GM23338 (cell line): ENCODE data around the gene GZMH. TPM values are rescaled to one million over a fixed set of nuclear protein-coding genes. Genes with fewer than 3 reads are reported as not detected.

Source experiments
- ATAC-seq: fragments of 200-7000 bp; cut with Tn5 transposase; 3 replicates; pipeline ENCODE4 v1.9.1; 2020
- DNase-seq: peaks from one replicate; pipeline ENCODE4 v3.0.0-alpha.2; 2015; ENCODE audit warnings: low spot score
- H2AFZ ChIP-seq: fragments of 200-600 bp; sonication (generic); 2 replicates; pipeline ENCODE4 v1.8.0; 2016; ENCODE audit warnings: antibody characterized with exemption, mild to moderate bottlenecking, moderate library complexity
- H3F3A ChIP-seq: fragments of 200-600 bp; sonication (generic); replicated peaks from 2 replicates; pipeline ENCODE4 v1.8.0; 2017; ENCODE audit warnings: antibody characterized with exemption, mixed run types, low read depth
- H3K27ac ChIP-seq: fragments of 200-600 bp; sonication (generic); 2 replicates; pipeline ENCODE4 v1.6.1; 2016; ENCODE audit warnings: low read depth
- H3K27me3 ChIP-seq: fragments of 200-600 bp; sonication (generic); 2 replicates; pipeline ENCODE4 v1.8.0; 2016; ENCODE audit warnings: mild to moderate bottlenecking, mixed run types, moderate library complexity; ENCODE audit not compliant: insufficient read depth
- H3K36me3 ChIP-seq: fragments of 200-600 bp; sonication (generic); 2 replicates; pipeline ENCODE4 v1.8.0; 2016; ENCODE audit warnings: mild to moderate bottlenecking; ENCODE audit not compliant: insufficient read depth
- H3K4me1 ChIP-seq: fragments of 200-600 bp; sonication (generic); 2 replicates; pipeline ENCODE4 v1.8.0; 2016; ENCODE audit warnings: mild to moderate bottlenecking, moderate library complexity; ENCODE audit not compliant: insufficient read depth
- H3K4me2 ChIP-seq: fragments of 200-600 bp; sonication (generic); 2 replicates; pipeline ENCODE4 v1.7.1; 2017; ENCODE audit warnings: mixed run types
- H3K4me3 ChIP-seq: fragments of 200-600 bp; sonication (generic); 2 replicates; pipeline ENCODE4 v1.6.1; 2016; ENCODE audit warnings: mixed run types
- H3K79me2 ChIP-seq: fragments of 200-600 bp; sonication (generic); replicated peaks from 2 replicates; pipeline ENCODE4 v1.8.0; 2017; ENCODE audit warnings: mild to moderate bottlenecking; ENCODE audit not compliant: insufficient read depth
- H3K9me2 ChIP-seq: fragments of 200-600 bp; sonication (generic); 2 replicates; pipeline ENCODE4 v1.8.0; 2017; ENCODE audit not compliant: insufficient read depth
- H4K20me1 ChIP-seq: fragments of 200-600 bp; sonication (generic); replicated peaks from 2 replicates; pipeline ENCODE4 v1.8.0; 2017; ENCODE audit warnings: mild to moderate bottlenecking; ENCODE audit not compliant: insufficient read depth
- H3K27ac Mint-ChIP-seq: 2 replicates; pipeline ENCODE4 v1.8.0; 2020; ENCODE audit warnings: inconsistent platforms, mild to moderate bottlenecking, moderate library complexity, mixed read lengths
- H3K27me3 Mint-ChIP-seq: 3 replicates; pipeline ENCODE4 v1.8.0; 2022; ENCODE audit warnings: low read depth, mild to moderate bottlenecking, moderate library complexity, mixed read lengths, inconsistent platforms; ENCODE audit not compliant: insufficient read depth, poor library complexity
- H3K36me3 Mint-ChIP-seq: 3 replicates; pipeline ENCODE4 v1.8.0; 2021; ENCODE audit warnings: low read depth, mild to moderate bottlenecking, inconsistent platforms, moderate library complexity, mixed read lengths
- H3K4me1 Mint-ChIP-seq: 3 replicates; pipeline ENCODE4 v1.8.0; 2020; ENCODE audit warnings: mild to moderate bottlenecking, inconsistent platforms, mixed read lengths
- H3K4me3 Mint-ChIP-seq: 3 replicates; pipeline ENCODE4 v1.8.0; 2021; ENCODE audit warnings: moderate library complexity, mild to moderate bottlenecking, inconsistent platforms, mixed read lengths
- H3K9me3 Mint-ChIP-seq: 3 replicates; pipeline ENCODE4 v1.8.0; 2020; ENCODE audit warnings: moderate library complexity, mild to moderate bottlenecking, inconsistent platforms, mixed read lengths
- CREB1 ChIP-seq: fragments of 250-450 bp; sonication (Bioruptor Pico); IDR thresholded peaks from 2 replicates; pipeline ENCODE4 v1.5.0; 2020; ENCODE audit warnings: low read depth, mild to moderate bottlenecking, moderate library complexity
- EZH2phosphoT487 ChIP-seq: fragments of 200-600 bp; sonication (generic); IDR thresholded peaks from one replicate; pipeline ENCODE4 v1.8.1; 2018; ENCODE audit warnings: antibody characterized with exemption; ENCODE audit not compliant: unreplicated experiment
- NANOG ChIP-seq: IDR thresholded peaks from 2 replicates; pipeline ENCODE4 v1.6.1; 2016; ENCODE audit warnings: antibody characterized with exemption, borderline replicate concordance
- REST ChIP-seq: IDR thresholded peaks from one replicate; pipeline ENCODE4 v1.6.1; 2018; ENCODE audit warnings: antibody characterized with exemption; ENCODE audit not compliant: unreplicated experiment
- ZNF331 ChIP-seq: fragments of 250-450 bp; sonication (Bioruptor Pico); IDR thresholded peaks from 2 replicates; pipeline ENCODE4 v1.5.0; 2020; ENCODE audit warnings: low read depth, mild to moderate bottlenecking, moderate library complexity
- ZNF462 ChIP-seq: fragments of 250-450 bp; sonication (Bioruptor Pico); IDR thresholded peaks from 2 replicates; pipeline ENCODE4 v1.5.0; 2020; ENCODE audit warnings: mild to moderate bottlenecking, moderate library complexity
- polyA plus RNA-seq: library from polyadenylated mRNA; unstranded; fragments of >200 nt; fragmentation: Nextera tagmentation; extraction: Ambion mirVana; gene quantifications from 2 replicates; pipeline ENCODE4 v1.2.1, GENCODE V29; 2016
- total RNA-seq: library from RNA; depleted of rRNA; stranded (reverse); fragments of >200 nt; shearing (Covaris generic); gene quantifications from 2 replicates; pipeline ENCODE4 v1.2.3, GENCODE V29; 2014
- TF ChIP-seq, protein P1 (sequence below): IDR thresholded peaks from 2 replicates; pipeline ENCODE4 v1.6.1; 2016; ENCODE audit warnings: antibody characterized with exemption
- TF ChIP-seq, protein P2 (sequence below), 2 experiments: fragments of 200-600 bp in 1 of 2; sonication (generic) in 1 of 2; conservative IDR thresholded peaks; 2 replicates each; pipeline versions ENCODE4 v1.5.1 to v1.6.1; 2016 to 2017; ENCODE audit warnings: antibody characterized with exemption in 2 of 2, low read depth in 2 of 2, mild to moderate bottlenecking in 2 of 2, moderate library complexity in 1 of 2

Gene GZMH
- total and polyA plus RNA-seq, 2 experiments from 2014 or later = not detected

GRCh38 chr14:24597403-24597802, 12.1 kb downstream of the GZMH start (continued):
- TF ChIP-seq REST (no peak), EZH2phosphoT487 (no peak), CREB1 (CRISPR knock-in tag) (no peak)
- TF ChIP-seq, protein P1, sequence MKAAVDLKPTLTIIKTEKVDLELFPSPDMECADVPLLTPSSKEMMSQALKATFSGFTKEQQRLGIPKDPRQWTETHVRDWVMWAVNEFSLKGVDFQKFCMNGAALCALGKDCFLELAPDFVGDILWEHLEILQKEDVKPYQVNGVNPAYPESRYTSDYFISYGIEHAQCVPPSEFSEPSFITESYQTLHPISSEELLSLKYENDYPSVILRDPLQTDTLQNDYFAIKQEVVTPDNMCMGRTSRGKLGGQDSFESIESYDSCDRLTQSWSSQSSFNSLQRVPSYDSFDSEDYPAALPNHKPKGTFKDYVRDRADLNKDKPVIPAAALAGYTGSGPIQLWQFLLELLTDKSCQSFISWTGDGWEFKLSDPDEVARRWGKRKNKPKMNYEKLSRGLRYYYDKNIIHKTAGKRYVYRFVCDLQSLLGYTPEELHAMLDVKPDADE = no peak
- TF ChIP-seq, protein P2, sequence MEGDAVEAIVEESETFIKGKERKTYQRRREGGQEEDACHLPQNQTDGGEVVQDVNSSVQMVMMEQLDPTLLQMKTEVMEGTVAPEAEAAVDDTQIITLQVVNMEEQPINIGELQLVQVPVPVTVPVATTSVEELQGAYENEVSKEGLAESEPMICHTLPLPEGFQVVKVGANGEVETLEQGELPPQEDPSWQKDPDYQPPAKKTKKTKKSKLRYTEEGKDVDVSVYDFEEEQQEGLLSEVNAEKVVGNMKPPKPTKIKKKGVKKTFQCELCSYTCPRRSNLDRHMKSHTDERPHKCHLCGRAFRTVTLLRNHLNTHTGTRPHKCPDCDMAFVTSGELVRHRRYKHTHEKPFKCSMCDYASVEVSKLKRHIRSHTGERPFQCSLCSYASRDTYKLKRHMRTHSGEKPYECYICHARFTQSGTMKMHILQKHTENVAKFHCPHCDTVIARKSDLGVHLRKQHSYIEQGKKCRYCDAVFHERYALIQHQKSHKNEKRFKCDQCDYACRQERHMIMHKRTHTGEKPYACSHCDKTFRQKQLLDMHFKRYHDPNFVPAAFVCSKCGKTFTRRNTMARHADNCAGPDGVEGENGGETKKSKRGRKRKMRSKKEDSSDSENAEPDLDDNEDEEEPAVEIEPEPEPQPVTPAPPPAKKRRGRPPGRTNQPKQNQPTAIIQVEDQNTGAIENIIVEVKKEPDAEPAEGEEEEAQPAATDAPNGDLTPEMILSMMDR (conservative IDR thresholded peaks at IDR 0.05; ENCODE audit: low read depth in 2 of 2) = no peak

GRCh38 chr14:24595073-24595808, 14.2 kb downstream of the GZMH start:
- Histone ChIP-seq H3K9me2 (peaks cover 3% of the 10 kb centered on the region; the same call in 1 of the 2 replicates), H3F3A (no peaks in the 10 kb centered on the region), H3K4me2 (no peak overlapping the region), H4K20me1 (no peaks in the 10 kb centered on the region), H3K4me3 (no peak overlapping the region), H3K79me2 (no peaks in the 10 kb centered on the region), H3K36me3 (no peaks in the 10 kb centered on the region; the same call in 1 of the 2 replicates), H3K27ac (no peak overlapping the region), H3K4me1 (no peaks in the 10 kb centered on the region), H3K27me3 (no peaks in the 10 kb centered on the region), H2AFZ (no peak overlapping the region)
- H3K27me3 Mint-ChIP-seq = peaks cover 2% of the 10 kb centered on the region
- H3K27ac Mint-ChIP-seq = no peak overlapping the region
- H3K9me3 Mint-ChIP-seq = peaks cover 45% of the 10 kb centered on the region
- ATAC-seq (no peak), DNase-seq (no peak)
- no peak overlapping the region for H3K4me3 Mint-ChIP-seq
- H3K36me3 Mint-ChIP-seq = peaks cover 15% of the 10 kb centered on the region
- H3K4me1 Mint-ChIP-seq = no peaks in the 10 kb centered on the region; the same call in 1 of the 3 replicates
- TF ChIP-seq NANOG (no peak), EZH2phosphoT487 (no peak), ZNF331 (CRISPR knock-in tag) (no peak), ZNF462 (CRISPR knock-in tag) (no peak), CREB1 (CRISPR knock-in tag) (no peak)
- TF ChIP-seq, protein P1 = no peak
